NCI-H345 treated with DMSO at 0.1 percent for 48 hours (cell line): ENCODE measurements around the gene RIPOR2.
"Not testable (repeated sequence)": the region's sequence is repeated elsewhere in the genome, so short reads cannot be mapped to it uniquely, and the experiment has no call there.

ENCODE experiments used
- DNase-seq: peaks from one replicate; lab custom pipeline; 2025; ENCODE audit not compliant: unreplicated experiment; lab: John Stamatoyannopoulos, UW

Gene RIPOR2

GRCh38 chr6:24927277-24927955 is 8.3 kb downstream of the RIPOR2 start:
- DNase-seq: no peak

DNA sequence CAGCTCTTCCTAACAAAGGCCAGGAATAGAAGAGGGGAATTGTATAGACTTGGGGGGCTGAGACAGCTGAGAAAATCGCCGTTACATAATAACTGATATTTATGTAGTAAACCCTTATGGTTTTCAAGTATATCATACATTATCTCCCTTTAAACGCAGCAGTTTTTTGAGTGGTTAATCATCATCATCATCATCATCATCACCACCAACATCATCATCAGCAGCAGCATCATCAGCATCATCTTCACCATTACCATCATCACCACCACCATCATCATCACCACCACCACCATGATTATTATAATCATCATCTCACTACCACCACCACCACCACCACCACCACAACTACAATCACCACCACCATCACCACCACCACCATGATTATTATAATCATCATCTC is 9.1 kb downstream of the RIPOR2 start:
- DNase-seq: not testable (repeated sequence)

DNA sequence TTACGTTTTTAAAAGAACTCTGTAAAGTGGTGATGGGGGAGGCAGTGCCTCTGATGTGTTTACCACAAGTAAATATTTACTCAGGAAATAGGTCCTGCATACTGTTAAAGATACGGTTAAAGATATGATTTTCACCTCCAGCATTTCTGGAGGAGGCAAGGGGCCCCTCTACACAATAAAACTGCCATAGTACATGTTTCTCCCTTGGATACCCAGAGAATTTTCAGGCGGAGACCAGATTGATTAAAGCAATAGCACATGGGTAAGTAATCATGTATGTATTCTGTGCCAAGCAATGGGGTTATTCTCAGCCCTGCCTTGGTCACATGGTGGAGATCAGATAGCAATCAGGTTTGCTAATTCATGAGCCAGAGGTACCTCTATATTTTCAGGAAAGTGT is 9.6 kb downstream of the RIPOR2 start:
- DNase-seq: no peak

GRCh38 chr6:24925661-24926060 is 10.1 kb downstream of the RIPOR2 start:
- no peak for DNase-seq

DNA sequence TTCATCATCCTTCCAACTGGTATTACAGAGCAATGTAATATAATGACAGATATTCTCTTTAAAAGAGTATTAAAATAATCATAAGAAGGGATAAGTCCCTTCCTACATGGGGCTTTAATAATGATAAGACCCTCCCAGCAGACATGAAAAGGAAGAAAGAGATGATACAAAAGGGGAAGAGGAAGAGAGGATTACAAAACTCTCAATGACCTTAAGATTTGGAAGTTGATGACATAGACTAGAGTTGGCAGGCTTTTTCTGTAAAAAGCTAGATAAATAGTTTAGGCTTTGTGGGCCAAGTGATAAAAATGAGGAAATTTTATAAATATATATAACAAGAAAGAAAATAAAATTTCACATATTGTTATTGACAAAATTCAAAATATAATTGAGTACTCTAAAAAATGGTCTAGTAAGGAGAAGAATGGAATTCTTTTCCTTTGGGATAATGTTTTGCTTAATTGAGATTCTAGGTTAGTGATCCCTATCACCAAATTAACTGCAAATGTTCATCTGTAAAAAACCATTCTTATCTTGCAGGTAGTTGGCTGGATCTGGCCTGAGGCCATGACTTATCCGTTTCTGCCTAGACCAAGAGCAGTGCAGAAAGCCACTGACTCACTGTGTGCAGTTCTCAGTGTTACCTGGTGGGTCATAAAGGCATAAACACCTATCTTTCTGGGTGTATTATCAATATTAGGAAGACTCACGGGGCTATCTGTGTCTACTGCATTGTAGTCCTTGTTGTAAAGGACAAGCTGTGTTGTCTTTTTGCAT is 11.0 kb downstream of the RIPOR2 start:
- DNase-seq: no peak

DNA sequence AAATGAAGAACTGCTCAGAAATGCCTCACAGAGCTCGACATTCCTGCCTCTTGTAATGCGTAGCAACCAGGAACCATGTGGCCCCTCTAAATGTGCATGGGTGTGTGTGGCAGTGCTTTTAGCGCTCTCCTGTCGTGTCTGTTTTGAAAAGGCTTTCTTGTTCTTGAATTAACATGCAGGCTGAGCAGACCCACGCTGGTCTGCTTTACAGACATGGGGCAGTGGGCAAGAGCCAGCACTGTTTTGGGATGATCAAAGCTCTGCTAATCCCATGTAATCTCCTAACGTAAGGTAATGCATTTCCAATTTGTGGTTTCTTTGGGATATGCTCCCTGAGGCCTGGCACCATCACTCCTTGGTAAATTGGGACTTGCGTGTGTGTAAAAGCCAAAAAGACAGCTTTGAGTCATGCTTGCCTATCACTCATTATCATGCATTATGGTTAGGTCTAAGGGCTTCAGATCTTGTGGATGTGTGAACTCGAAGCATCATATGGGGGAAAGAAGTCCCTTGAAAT is 11.8 kb downstream of the RIPOR2 start:
- DNase-seq: no peak

DNA sequence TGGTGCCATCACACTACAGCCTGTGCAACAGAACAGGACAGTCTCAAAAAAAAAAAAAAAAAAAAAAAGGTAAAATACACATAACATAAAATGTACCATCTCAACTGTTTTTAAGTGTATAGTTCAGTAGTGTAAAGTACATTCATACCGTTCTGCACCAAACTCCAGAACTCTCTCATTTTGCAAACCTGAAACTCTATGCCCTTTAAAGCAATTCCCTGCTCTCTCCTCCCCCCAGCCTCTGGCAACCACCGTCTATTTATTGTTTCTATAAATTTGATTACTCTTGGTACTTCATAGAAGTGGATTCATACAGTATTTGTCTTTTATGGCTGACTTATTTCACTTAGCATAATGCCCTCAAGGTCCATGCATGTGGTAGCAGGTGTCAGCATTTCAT is 12.9 kb downstream of the RIPOR2 start:
- no peak for DNase-seq

- DNase-seq: no peak
These were observed 13.6 kb downstream of the RIPOR2 start for GRCh38 chr6:24922170-24922569.

- no peak for DNase-seq
These were observed 15.6 kb downstream of the RIPOR2 start for GRCh38 chr6:24920136-24920535.

GRCh38 chr6:24919056-24919892 is 16.5 kb downstream of the RIPOR2 start:
- peak; percentile 97 for DNase-seq

DNA sequence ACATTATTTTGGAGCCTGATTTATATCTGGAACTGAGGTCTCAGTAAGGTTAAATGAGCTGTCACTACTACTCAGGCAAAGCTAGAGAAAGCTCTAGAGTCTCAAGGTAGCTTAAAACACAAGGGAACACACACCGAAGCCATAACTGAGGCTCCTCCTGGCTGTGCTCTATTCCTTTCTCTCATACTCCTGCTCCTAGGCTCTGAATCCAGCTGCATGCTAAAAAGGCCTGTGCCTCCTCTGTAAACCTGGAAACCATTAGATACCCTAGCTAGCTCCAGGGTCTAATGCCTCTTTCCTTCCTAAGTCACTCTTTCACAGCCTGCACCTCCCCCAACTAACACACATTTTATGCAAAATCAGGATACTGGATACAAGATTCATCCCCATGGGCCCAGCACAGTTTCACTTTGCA is 17.1 kb downstream of the RIPOR2 start:
- DNase-seq: no peak

GRCh38 chr6:24916496-24916895 is 19.3 kb downstream of the RIPOR2 start:
- DNase-seq: no peak

DNA sequence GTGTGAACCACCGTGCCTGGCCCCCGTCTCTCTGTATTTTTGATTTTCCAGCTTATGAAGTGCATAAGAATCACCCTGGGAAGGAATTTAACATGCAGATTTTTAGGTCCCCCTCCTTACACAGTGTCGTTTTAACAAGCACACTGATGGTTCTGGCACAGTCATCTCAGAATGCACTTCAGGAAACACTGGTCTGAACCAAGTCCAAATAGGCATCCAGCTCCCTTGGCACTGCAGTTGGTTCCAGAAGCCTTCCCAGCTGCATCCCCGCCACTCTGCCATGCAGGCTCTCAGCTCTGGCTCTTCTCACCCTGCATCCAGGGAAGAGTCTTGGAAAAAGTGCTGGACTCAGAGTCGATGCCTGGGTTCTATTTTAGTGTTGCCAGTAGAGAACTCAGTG is 20.1 kb downstream of the RIPOR2 start:
- no peak for DNase-seq

DNA sequence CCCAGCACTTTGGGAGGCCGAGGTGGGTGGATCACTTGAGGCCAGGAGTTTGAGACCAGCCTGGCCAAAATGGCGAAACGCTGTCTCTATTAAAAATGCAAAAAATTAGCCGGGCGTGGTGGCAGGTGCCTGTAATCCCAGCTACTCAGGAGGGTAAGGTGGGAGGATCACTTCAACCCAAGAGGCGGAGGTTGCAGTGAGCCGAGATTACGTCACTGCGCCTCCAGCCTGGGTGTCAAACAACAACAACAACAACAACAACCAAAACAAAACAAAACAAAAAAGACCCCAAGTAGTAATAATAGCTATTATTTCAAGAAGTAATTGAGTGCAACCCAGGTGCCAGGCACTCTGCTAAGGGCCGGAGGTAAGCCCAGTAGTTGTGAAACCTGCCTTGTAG is 21.7 kb downstream of the RIPOR2 start:
- not testable (repeated sequence) for DNase-seq

DNA sequence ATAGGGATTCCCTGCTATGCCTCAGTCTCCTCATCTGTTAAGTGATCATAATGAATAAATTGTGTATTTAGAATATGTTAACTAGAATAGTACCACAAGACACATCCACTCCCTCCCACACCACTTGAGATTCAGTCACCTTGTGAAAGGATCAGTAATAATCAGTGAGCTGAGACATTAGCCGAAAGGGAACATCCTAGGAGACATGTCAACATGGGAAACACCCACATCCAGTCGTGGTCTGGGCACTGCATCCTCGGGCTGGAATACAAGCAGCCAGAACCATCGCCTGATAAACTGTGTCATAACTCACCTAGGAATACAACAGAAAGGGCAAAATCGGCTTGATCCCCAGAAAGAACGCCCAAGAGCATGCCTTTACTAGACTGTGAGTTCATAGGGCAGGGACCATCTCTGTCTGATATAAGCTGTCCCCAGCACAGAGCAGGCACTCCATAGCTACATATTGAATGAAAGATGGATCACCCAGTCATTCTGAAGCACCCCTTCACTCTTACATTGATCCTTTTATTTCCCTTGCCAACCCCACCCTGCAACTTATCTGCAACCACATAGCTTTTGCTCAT is 23.9 kb downstream of the RIPOR2 start:
- DNase-seq: no peak

DNA sequence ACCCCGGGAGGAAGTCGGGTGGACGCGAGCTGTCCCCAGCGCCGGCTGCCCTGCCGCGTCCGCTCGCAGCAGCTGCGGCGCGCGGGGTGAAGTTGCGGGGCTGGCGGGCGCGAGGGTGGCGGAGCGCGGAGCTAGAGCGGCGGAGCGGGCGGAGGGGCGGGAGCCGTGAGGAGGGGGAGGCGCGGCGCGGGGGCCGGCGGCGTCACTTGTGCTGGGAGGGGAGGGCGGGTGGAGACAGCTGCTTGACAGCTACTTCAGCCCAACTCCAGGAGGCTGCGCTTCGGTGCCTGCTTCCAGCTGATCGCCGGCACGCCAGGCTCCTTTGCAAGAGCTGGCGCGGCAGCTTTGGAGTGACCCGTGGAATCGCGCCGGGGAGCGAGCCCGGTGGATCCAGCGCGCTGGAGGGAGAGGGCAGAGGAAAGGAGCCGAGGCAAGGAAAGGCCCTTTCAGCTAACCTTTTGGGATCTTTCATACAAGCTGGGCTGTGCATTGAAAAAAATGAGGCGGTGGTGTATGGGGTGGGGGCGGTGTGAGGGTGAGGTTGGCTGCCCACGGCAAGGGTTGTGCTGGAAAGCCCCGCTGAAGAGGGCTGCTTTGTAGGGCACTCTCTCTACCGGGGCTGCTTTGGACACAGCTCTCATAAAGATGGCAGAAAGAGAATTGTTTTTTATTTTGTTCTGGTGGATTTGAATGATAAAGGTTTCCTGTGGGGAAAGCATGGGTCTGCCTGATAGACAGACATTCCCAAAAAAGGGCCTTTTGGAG is 24.6 kb downstream of the RIPOR2 start:
- peak; percentile 72 for DNase-seq

GRCh38 chr6:24910331-24910960 is 25.3 kb downstream of the RIPOR2 start:
- DNase-seq: peak; percentile 50

DNA sequence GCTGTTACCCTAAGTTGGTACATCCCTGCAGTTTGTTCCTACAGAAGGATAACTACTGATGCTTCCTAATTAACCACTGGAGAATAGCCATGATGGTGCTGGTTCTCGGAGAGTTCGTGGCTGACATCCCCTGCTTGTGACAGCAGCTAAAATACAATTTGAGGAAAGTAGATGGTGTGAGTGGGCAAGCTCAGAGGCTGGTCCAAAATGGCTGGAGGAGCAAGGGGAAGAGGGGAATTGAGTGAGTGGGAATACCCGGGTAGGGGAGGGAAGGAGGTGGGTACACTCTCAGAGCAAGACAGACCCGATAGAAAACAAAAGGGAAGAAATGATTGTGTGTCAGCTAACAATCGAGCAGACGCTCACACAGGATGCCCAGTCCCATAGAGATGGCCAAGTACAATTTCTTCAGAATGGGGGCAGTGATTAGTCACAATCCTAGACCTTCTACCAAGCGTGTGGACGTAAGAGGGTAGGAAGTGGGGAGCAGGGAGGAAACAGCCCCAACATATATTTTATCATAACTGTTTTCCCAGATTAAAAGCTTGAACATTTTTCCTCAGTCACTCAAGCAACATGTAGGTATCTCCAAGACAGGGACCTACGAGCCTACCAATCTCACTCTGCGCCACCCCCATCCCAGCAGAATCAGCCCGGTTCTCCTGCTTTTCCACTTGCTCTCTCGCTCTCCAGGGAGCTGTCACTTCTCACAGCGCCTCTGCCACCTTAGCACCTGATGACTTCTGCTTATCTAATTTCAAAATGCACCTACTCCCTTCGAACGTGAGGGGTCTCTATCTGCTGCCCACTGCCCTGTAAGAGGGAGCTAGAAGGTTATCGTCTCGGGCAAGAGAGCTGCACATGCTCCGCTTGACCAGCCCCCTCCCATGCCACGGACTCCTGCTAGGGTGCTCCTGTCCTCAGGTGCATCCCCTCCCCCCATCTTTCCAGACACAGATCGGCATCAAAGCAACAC is 26.2 kb downstream of the RIPOR2 start:
- no peak for DNase-seq

DNA sequence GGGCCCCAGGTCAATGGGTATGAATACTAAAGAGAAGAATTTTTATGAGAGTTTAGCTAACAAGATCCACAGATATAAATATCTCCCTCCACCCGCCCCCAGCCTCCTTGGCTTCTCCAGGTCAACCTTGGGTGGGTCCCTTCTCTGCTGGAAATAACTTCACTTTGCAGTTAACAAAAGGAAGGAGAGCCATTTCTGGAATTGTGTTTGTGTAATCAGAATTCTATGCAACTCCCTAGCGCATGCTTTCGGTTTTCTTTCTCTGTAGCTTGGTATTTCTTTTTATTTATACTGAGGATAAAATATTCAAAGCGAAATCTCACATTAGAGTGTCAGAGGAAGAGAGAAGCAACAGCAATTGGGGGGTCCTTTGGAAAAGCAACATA is 27.1 kb downstream of the RIPOR2 start:
- DNase-seq: no peak
